ENCODE results near the gene PRDM15.

PRDM15 gene

GRCh38 chr21:41763398-41763931 lies 115.7 kb downstream of the PRDM15 start:
- no peak for DNase-seq (ENCODE audit: low spot score)

- DNase-seq (ENCODE audit: low spot score): no peak
Observed at GRCh38 chr21:41762753-41763152, 116.4 kb downstream of the PRDM15 start.

GRCh38 chr21:41761934-41762635 lies 117.1 kb downstream of the PRDM15 start:
- DNase-seq (ENCODE audit: low spot score): peak; percentile 71

- no peak for DNase-seq (ENCODE audit: low spot score)
Observed at GRCh38 chr21:41761211-41761933, 117.8 kb downstream of the PRDM15 start.

- DNase-seq (ENCODE audit: low spot score): no peak
Observed at GRCh38 chr21:41760411-41760810, 118.7 kb downstream of the PRDM15 start.

GRCh38 chr21:41759926-41760325 lies 119.2 kb downstream of the PRDM15 start:
- DNase-seq (ENCODE audit: low spot score): no peak

- DNase-seq (ENCODE audit: low spot score): no peak
Observed at GRCh38 chr21:41759214-41759840, 119.8 kb downstream of the PRDM15 start.

GRCh38 chr21:41758550-41758949 lies 120.6 kb downstream of the PRDM15 start:
- DNase-seq (ENCODE audit: low spot score): no peak

- no peak for DNase-seq (ENCODE audit: low spot score)
Observed at GRCh38 chr21:41755934-41756773, 123.0 kb downstream of the PRDM15 start.

- DNase-seq (ENCODE audit: low spot score): no peak
Observed at GRCh38 chr21:41755258-41755933, 123.7 kb downstream of the PRDM15 start.

GRCh38 chr21:41754479-41754891 lies 124.7 kb downstream of the PRDM15 start:
- DNase-seq (ENCODE audit: low spot score): no peak

GRCh38 chr21:41753006-41753898 lies 125.9 kb downstream of the PRDM15 start:
- DNase-seq (ENCODE audit: low spot score): no peak

GRCh38 chr21:41752231-41752681 lies 126.9 kb downstream of the PRDM15 start:
- no peak for DNase-seq (ENCODE audit: low spot score)

GRCh38 chr21:41751611-41752011 lies 127.5 kb downstream of the PRDM15 start:
- no peak for DNase-seq (ENCODE audit: low spot score)

- no peak for DNase-seq (ENCODE audit: low spot score)
Observed at GRCh38 chr21:41750532-41751151, 128.5 kb downstream of the PRDM15 start.

- no peak for DNase-seq (ENCODE audit: low spot score)
Observed at GRCh38 chr21:41750051-41750450, 129.1 kb downstream of the PRDM15 start.

GRCh38 chr21:41749286-41749685 lies 129.9 kb downstream of the PRDM15 start:
- no peak for DNase-seq (ENCODE audit: low spot score)
